Fibroblast of skin of left quadriceps (primary cell): ENCODE measurements around the gene CD320.
"Not testable (repeated sequence)": the region's sequence is repeated elsewhere in the genome, so short reads cannot be mapped to it uniquely, and the experiment has no call there.

Experiments used
- DNase-seq, 2 experiments: peaks; one replicate each; pipeline ENCODE4 v3.0.0-alpha.2; 2013; ENCODE audit warnings: low read depth in 2 of 2

Gene CD320

DNA sequence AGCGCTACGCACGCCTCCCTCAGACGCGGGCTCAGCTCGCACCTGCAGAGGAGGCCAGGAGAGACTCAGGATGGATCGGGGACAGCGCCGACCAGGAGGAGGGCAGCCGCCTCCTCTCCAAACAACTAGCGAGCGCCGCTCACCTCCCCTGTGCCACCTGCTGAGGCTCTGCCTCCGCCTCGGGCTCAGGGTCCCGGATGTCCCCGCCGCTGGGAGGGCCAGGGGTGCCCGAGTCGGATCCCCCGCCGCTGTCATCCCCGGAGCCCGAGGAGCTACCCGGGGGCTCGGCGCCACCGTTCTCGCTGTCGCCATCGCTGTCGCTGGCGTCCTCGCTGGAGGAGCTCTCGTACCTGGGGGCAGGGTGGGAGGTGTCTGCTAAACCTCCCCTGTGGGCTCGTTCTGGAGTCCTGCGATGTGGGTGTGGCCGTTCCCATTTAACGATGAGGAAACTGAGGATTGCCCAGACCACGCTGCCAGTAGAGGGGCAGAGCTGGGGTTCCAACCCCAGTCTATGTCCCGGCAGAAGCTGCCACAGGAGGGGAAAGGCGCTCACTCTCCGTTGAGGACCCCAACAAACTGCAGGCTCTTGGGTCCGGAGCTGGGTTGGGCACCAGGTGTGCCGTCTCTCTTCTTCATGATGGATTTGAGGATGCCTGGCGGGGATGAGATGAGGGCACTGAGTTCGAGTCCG is 25.8 kb upstream of the CD320 start:
- DNase-seq, result no peak

DNA sequence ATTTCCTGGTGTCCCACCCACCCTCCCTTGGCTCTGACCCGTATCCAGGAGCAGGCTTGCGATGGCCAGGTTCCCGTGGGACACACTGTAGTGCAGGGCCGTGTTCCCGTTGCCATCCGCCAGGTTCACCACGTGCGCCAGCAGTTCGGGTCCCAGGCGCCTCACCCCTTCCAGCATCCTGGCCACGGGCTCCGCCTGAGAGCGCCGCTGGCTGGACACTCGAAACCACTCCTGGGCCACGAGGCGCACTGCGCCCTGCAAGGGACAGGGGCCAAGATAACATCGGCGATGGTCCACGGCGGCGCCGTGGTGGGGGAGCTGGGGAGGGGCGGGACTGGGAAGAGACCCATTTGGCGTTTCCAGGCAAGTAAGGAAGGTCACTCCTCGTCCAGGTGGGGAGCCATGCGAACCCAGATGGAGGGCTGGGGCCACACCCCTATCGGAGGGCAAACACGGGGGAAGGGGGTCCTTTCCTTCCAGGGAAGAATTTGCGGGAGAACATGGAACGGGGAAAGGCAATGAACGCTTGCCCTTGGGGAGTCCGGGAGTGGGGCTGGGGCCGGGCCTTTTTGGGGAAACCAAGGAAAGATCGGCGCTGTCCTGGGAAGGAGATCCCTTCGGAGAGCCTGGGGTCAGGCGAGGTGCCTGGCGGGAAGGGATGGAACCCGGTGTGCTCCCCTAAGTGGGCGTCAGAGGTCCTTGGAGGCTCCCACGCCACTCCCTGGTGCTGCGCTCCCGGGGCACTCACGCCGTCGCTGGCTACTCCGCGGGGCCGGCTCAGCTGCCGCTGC is 25.0 kb upstream of the CD320 start:
- no peak for DNase-seq

DNA sequence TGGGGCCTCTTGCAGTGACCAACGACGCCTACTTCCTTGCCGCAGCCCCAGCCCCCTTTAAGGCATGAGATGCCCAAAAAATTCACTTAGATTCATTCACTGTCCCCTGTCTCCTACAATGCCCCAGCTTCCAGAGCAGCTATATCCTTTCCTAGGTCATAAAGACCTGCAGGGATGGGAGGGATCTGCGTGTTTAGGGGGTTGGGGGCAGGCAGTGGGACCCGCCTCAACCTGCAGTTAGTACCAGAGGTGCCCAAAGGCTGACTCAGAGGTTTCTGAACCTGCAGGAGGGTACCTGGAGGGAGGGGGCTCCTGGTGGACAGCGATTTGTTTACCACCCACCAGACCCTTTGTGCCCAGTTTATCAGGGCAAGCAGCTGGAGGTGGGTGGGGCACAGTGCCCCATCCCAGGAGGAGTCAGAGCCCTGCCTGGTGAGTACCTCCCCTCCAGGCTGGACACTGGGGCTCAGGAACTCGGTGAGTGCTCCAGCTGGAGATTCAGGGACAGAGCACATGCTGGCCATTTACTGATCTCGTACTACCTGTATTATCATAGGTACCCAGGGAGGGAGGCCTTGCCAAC is 23.2 kb upstream of the CD320 start:
- no peak for DNase-seq

GRCh38 chr19:8329996-8330395 is 21.8 kb upstream of the CD320 start:
- DNase-seq, result no peak

DNA sequence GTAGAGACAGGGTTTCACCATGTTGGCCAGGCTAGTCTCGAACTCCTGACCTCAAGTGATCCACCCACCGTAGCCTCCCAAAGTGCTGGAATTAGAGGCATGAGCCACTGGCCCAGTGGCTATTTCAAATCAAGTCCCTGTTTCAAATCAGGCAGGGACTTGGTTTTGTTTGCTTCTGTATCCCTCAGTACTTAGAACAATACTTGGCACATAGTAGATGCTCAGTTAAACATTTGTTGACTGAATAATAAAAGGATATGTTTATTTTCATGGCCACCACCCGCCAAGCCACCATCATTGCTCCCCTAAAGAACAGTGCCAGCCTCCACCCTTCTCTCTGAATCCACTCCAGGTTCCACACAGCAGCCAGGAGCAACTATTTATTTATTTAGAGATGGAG is 17.3 kb upstream of the CD320 start:
- no peak for DNase-seq

GRCh38 chr19:8324186-8325050 is 16.3 kb upstream of the CD320 start:
- no peak for DNase-seq

GRCh38 chr19:8323781-8324185 is 15.6 kb upstream of the CD320 start:
- no peak for DNase-seq

DNA sequence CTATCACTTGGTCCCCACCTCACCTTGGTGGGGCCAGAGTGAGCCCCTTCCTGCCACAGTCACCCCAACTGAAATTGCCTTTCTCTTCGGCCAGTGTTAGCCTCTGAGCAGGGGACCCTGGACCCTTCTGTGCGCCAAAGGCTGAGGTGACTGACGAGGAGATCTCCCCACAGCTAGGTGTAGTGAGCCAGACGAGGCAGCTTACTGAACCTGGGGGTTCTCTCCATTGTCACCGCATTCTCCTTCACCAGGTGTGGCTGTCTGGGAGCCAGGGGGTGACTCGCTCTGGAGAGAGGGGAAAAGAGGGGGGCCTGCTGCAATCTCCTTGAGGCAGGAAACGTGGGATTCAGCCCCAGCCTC is 14.5 kb upstream of the CD320 start:
- DNase-seq, result no peak

DNA sequence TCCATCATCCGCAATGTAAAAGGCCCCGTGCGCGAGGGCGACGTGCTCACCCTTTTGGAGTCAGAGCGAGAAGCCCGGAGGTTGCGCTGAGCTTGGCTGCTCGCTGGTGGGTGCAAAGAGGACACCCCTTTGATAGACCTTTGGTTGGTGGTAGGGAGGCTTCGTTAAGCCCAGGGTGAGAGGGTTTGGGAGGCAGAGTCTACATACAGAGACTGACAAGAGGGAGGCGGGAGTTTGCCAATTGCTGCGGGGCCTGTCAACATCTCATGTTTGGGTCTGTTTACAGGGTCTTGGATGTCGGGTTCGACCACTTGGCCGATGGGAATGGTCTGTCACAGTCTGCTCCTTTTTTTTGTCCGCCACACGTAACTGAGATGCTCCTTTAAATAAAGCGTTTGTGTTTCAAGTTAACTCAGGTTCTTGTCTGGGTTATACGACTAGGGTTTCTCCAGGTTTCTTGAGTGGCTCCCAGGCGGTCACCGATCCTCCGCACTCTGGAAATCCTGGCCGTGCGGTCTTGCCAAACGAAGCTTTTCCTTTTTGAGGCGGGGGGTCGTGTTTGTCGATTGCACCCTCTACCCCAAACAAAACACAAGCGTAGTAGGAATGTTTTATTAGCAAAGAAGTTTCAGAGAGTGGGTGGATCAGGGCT is 14.0 kb upstream of the CD320 start:
- no peak for DNase-seq

DNA sequence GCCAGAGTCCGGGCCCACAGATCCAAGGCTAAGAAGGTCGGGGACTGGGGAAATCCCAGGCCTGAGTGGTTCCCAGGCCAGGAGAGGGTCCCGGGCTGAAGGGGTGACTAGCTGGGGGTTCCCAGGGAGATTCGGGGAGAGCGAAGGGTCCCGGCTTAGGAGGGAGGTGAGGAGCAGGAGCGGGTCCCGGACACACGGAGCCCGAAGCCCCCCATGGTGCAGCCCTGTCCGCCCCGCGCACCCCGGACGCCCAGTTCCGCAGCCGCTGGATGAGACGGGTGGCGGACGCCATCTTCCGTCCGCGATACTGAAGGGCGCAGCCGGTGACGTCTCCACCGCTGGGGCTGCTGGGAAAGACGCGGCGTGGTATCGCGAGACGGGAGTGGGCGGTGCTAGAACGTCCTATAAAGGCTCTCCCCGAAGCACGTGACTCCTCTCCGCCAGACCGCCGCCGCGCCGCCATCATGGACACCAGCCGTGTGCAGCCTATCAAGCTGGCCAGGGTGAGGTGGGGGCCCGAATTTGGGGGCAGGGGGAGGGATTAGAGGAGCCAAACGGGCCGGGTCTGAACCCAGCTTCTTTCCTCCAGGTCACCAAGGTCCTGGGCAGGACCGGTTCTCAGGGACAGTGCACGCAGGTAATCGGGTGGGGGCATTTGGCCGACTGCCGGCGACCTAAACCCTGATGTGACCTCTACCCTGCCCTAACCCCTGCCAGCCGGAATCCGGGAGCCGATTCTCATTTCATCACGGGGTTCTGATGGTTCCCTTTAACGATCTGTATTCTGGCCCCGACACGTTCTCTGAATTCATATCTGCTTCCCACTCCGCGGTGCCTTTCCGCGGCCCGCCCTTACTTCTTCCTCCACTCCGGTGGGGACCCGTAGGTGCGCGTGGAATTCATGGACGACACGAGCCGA is 13.2 kb upstream of the CD320 start, which contains the start of the genes NDUFA7 and RPS28:
Gene NDUFA7 (minus strand): TSS at position 309 of the 919 bp plus-strand sequence. CDS start 17 bp downstream, at position 292.
Gene RPS28 (plus strand): TSS at position 430 of the 919 bp plus-strand sequence. CDS start 35 bp downstream, at position 465.
- DNase-seq, result peak; percentile 90 to 91

- DNase-seq, result no peak
These were observed 12.5 kb upstream of the CD320 start for GRCh38 chr19:8320564-8321066.

DNA sequence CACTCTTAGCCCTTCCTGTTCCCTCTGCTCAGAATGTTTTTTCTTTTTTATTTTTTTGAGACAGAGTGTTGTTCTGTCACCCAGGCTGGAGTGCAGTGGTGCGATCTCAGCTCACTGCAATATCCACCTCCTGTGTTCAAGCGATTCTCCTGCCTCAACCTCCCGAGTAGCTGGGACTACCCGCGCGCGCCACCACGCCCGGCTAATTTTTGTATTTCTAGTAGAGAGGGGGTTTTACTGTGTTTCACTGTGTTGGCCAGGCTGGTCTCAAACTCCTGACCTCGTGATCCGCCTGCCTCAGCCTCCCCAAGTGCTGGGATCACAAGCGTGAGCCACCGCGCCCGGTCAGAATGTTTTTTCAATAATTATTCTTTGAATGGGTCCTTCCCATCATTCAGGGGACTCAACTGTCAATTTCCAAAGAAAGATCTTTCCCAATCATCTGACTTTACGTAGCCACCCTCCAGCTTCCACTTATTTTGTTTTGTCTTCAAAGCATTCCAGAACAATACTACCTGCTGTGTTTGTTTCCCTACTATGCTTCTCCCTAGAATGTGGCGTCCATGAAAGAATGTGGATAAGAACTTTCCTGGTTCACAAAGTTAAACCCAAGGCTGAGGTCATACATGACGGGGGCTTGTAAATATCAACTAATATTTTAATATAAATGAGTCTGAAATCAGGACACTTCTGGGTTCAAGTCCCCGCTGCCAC is 11.8 kb upstream of the CD320 start:
- no peak for DNase-seq

DNA sequence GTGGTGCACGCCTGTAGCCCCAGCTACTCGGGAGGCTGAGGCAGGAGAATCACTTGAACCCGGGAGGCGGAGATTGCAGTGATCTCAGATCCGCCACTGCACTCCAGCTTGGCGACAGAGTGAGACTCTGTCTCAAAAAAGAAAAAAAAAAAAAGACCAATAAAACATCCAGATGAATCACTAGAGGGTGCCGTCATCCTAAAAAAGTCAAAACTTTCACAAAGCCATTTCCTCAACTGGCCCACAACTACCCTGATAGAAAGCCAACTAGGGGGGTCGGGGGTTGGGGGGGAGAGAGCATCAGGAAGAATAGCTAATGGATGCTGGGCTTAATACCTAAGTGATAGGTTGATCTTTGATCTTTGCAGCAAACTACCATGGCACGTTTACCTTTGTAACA is 10.7 kb upstream of the CD320 start:
- DNase-seq, result not testable (repeated sequence)

- DNase-seq, result no peak
These were observed 8.4 kb upstream of the CD320 start for GRCh38 chr19:8316351-8317125.

DNA sequence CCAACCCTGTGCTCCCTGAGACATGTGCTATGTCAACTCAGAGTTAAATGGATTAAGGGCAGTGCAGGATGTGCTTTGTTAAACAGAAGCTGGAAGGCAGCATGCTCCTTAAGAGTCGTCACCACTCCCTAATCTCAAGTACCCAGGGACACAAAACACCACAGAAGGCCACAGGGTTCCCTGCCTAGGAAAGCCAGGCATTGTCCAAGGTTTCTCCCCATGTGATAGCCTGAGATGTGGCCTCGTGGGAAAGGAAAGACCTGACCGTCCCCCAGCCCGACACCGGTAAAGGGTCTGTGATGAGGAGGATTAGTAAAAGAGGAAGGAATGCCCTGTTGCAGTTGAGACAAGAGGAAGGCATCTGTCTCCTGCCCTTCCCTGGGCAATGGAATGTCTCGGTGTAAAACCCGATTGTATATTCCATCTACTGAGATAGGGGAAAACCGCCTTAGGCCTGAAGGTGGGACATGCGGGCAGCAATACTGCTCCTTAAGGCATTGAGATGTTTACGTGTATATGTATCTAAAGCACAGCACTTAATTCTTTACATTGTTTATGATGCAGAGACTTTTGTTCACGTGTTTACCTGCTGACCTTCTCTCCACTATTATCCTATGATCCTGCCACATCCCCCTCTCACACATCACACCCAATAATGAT is 7.0 kb upstream of the CD320 start:
- DNase-seq, result not testable (repeated sequence)

DNA sequence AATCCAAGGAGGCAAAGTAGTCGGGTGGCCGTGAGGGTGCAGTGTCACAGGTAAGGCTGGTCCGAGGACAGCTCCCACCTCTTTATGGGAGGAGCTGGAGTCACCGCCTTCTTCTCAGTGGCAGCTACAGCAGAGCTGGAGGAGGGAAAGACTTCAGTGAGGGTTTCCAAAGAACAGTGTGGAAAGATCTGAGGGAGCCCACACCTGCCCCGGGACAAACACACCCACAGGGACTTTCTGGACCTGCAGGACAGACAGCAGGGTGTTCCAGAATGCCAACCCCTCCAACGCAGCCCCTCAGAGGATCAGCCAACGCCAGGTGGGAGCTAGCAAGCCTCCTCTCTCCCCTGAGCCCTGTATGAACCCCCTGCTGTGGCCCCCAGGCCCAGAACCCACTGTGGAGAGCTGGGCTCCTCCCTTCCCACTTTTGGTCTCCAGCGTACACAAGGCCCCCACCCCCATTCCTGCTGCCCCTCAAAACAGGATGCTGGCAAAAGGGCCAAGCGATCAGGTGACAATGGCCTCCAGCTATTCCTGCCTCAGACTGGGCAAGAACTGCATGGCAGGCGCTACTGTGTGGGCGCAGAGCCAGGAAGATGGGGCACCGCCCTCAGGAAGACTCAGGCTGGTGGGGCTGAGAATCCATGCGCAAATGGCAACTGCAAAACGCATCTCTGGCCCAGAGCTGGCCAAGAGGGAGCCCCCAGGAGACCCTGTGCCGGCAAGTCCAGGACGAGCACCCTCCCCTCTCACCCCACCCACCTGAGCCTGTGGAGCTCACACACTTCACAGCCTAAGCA is 3.5 kb upstream of the CD320 start:
- DNase-seq, result no peak
